ENCODE measurements around the gene MTUS2.

- TF ChIP-seq, protein P1, sequence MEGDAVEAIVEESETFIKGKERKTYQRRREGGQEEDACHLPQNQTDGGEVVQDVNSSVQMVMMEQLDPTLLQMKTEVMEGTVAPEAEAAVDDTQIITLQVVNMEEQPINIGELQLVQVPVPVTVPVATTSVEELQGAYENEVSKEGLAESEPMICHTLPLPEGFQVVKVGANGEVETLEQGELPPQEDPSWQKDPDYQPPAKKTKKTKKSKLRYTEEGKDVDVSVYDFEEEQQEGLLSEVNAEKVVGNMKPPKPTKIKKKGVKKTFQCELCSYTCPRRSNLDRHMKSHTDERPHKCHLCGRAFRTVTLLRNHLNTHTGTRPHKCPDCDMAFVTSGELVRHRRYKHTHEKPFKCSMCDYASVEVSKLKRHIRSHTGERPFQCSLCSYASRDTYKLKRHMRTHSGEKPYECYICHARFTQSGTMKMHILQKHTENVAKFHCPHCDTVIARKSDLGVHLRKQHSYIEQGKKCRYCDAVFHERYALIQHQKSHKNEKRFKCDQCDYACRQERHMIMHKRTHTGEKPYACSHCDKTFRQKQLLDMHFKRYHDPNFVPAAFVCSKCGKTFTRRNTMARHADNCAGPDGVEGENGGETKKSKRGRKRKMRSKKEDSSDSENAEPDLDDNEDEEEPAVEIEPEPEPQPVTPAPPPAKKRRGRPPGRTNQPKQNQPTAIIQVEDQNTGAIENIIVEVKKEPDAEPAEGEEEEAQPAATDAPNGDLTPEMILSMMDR (IDR thresholded peaks at IDR 0.05; ENCODE audit: poor library complexity): no peak
- TF ChIP-seq EZH2 (IDR thresholded peaks at IDR 0.05; ENCODE audit: borderline replicate concordance) (no peak), EZH2phosphoT487 (IDR thresholded peaks at IDR 0.05; ENCODE audit: low read depth, severe bottlenecking, unreplicated experiment) (no peak)
Observed at GRCh38 chr13:29503041-29503837, 683.1 kb downstream of the MTUS2 start.

Data from hepatocyte (in vitro differentiated cells).